Jurkat, Clone E6-1 (cell line): ENCODE results near the gene SELENOW.
A peak's percentile ranks its signal among the peaks of the same experiment; 100 is the strongest.
"Not testable (repeated sequence)": the region's sequence is repeated elsewhere in the genome, so short reads cannot be mapped to it uniquely, and the experiment has no call there.

Source experiments
- DNase-seq: peaks from one replicate; pipeline ENCODE4 v3.0.0-alpha.2; 2011; ENCODE audit warnings: low read depth, low spot score
- H3K4me3 ChIP-seq: 2 replicates; pipeline ENCODE4 v1.5.1; 2011; ENCODE audit warnings: mild to moderate bottlenecking, low read length, control low read depth, moderate library complexity

SELENOW gene

DNA sequence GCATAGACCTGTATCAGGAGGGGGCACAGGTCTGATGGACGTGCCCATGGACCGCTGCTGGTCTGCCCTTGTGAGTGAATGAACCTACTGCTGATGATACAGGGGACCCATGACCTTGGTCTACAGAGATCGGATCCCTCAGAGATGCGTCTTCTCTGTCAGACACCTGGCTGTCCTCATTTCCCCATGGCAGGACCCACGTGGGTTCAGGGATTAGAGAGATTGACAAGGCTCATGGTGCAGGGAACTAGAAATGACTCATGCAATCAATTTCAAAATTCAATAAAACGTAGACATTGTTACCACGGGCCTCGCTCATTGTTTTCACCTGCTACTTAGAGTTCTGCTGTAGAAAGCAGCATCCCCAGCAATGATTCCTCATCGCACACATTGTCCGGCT is 26.8 kb downstream of the SELENOW start:
- no peak overlapping the region for H3K4me3 ChIP-seq
- DNase-seq, result no peak

DNA sequence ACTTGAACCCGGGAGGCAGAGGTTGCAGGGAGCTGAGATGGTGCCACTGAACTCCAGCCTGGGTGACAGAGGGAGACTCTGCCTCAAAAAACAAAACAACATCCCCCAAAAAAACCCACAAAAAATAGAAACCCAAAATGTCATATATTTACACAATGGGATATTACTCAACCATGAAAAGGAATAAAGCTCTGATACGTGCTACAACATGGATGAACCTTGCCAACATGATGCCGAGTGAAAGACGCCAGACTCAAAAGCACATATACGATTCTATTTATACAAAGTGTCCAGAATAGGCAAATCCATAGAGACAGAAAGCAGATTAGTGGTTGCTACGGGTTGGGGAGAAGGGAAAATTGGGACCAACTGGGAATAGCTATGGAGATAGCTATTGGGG is 27.9 kb downstream of the SELENOW start:
- no peak overlapping the region for H3K4me3 ChIP-seq
- no peak for DNase-seq

DNA sequence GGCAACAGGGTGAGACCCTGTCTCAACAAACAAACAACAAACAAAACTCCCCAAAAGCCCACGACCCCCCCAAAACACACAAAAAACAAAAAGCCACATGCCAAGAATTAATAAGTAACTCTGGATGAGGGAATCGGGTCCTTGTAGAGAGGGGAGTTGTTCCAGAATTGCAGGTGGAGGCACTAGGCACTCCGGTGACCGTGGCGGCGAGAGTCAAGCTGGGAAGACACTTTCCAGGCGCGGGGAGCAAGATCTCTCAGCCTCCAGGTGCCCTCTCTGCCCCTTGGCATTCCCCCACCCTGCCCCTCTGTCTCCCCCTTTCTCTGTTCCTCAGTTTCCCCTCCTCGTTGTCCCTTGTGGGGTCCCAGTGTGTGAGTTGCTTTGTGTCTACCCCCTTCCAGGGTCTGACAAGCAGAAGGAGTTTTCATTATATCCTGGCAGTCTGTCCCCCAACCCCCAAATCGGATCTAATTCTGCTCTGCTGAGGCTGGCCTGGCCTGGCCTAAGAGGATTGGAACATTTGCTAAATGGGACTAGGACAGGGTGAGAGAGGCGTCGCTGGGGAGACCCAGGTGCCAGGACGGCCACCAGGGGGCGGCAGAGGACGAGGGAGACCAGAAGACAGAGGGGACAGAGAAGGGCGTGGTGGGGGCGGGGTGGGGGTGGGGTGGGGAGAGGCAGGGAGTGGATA is 34.9 kb downstream of the SELENOW start:
- H3K4me3 ChIP-seq, result no peak overlapping the region
- DNase-seq, result peak; percentile 48

DNA sequence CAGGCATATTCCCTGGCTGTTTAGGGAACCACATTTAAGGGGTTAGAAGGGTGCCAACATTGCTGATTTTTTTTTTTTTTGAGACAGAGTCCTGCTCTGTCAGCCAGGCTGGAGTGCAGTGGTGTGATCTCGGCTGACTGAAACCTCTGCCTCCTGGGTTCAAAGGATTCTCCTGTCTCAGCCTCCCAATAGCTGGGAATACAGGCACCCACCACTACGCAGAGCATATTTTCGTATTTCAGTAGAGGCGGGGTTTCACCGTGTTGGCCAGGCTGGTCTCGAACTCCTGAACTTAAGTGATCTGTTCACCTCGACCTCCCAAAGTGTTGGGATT is 35.5 kb downstream of the SELENOW start:
- no peak for DNase-seq
- H3K4me3 ChIP-seq, result no peak overlapping the region

DNA sequence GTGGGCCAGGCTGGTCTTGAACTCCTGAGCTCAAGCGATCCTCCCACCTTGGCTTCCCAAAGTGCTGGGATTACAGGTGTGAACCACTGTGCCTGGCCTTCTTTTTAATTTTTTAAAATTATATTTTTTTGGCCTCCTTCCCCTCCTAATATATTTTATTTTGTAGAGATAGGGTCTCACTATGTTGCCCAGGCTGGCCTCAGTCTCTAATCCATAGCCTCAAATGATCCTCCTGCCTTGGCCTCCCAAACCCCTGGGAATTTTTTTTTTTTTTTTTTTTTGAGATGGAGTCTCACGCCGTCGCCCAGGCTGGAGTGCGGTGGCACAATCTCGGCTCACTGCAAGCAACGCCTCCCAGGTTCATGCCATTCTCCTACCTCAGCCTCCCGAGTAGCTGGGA is 37.8 kb downstream of the SELENOW start:
- H3K4me3 ChIP-seq, DNase-seq: not testable (repeated sequence)

DNA sequence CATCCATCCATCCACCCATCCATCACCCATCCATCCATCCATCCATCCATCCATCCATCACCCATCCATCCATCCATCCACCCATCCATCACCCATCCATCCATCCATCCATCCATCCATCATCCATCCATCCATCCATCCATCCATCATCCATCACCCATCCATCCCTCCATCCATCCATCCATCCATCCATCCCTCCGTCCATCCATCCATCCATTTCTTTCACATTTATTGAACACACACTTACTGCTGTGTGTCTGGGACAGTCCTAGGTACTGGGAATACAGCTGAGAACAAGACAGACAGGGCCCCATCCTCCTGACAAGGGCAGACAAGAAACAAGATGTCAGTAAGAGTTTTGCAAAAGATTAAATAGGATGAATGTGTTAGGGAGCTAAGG is 39.7 kb downstream of the SELENOW start:
- not testable (repeated sequence) for H3K4me3 ChIP-seq, DNase-seq

DNA sequence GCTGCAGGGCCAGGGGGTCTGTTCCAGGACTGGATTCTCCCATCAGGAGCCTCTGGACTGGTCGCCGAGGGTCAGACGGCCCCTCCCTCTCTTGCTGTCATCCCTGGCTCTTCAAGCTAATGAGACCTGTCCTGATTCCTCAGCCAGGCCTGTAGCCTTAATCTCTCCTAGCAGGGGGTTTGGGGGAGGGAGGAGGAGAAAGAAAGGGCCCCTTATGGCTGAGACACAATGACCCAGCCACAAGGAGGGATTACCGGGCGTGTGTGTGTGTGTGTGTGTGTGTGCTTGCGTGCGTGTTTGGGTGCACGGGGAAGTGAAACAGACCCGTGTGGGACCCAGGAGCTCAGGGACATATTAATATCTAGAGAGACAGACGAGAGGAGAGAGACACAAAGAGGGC is 41.4 kb downstream of the SELENOW start:
- no peak overlapping the region for H3K4me3 ChIP-seq

DNA sequence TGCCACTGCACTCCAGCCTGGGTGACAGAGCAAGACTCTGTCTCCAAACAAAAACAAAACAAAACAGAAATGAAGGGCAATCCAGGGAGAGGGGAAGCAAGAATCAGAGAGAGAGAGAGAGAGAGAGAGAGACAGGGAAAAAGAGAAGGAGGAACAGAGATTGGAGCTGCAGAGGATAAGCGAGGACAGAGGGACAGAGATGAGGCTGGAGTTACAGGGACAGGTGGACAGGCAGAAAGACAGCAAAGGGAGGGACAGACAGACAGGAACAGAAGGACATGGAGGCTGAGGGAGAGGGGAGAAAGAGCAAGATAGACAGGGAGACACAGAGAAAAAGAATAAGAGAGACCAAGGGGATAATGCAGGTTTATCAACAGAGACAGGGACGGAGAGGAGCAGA is 41.9 kb downstream of the SELENOW start:
- H3K4me3 ChIP-seq, result no peak overlapping the region
- no peak for DNase-seq

More for the DNA sequence above, 41.4 kb downstream of the SELENOW start:
- DNase-seq, result no peak

DNA sequence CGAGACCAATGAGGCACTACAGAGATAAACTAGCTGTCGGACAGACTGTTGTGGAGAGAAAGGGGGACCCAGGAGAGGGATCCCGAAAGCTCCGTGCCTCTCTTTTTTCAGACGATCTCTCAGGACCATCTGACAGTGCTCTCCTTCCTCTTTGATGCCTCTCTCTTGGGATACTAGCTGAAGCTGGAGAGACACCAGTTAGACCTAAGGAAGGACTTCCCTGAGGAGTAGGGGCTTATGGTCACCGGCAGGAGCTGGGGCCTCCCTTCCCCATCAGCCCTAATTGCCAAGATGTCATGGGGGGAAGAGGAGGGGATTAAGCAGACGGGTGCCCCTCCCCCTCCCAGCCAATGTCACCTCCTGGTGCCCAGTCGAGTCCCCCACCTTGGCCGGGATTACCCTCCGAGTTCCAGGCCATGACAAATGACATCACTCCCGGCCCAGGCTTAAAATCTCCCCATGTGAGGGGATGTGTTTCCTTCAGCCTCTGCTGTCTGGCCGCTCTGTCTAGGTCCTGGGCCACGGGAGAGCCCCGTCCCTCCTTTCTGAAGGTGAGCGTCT is 43.0 kb downstream of the SELENOW start, which contains the start of gene CRX:
Gene CRX, plus strand, starts transcription at position 478 of the 561 bp plus-strand sequence. CDS start 12,507 bp downstream, outside the sequence.
- H3K4me3 ChIP-seq, result no peak within 1 kb of the TSS
- DNase-seq, result no peak

DNA sequence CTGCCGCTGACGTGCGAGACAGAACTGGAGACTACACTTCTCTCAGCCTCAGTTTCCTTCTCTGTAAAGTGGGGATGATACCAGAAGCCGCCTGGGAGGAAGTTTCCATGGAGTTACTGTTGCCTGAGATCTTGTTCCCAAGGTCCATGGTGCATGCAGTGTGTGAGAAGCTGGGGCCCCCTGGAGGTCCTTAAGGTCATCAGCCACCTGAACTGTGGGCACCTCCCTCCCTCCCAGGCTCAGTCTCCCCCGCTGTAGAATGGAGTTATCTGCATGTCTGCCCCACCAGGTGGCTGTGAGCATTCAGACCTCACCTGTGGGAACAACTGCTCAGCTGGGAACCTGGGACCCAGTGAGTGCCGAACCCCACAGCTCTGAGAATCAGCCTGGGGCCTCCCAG is 45.9 kb downstream of the SELENOW start:
- H3K4me3 ChIP-seq, result no peak overlapping the region

DNA sequence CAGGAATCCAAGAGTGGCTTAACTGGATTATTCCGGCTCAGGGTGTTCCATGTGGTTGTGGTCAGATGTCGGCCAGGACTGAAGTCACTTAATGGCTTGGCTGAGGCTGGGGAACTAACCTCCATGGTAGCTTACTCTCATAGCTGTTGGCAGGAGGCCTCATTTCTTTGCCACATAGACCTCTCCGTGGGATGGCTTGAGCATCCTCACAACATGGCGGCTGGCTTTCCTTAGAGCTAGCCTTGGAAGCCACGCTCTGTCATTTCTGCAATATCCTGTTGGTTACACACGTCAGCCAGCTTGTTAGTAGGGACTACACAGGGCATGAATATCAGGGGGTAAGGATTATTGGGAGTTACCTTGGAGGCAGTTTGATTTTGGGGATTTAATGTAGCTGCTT is 48.3 kb downstream of the SELENOW start:
- DNase-seq, result no peak
- H3K4me3 ChIP-seq, result no peak overlapping the region

More for the DNA sequence above, 45.9 kb downstream of the SELENOW start:
- DNase-seq, result no peak

DNA sequence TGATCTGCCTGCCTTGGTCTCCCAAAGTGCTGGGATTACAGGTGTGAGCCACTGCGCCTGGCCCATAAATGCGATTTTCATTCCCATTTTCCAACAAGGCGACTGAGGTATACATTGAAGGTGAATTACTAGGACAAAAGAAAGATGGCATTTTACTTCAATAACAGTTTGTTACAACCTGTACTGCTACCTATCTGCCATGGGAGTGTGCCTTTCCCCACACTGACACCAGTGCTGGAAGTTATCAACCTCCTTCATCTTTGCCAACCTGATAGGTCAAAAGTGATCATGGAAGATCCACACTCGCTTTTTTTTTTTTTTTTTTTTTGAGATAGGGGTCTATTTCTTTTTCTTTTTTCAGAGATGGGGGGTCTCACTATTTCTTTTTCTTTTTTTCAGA is 54.2 kb downstream of the SELENOW start:
- DNase-seq, result no peak
- H3K4me3 ChIP-seq, result no peak overlapping the region
